C1 segment of cervical spinal cord (tissue), 14 donors: ENCODE measurements around the gene AMH.

ENCODE experiments used
- DNase-seq, 14 donors: peaks; one replicate each; lab custom pipeline; 2025; lab: John Stamatoyannopoulos, UW

The AMH gene

DNA sequence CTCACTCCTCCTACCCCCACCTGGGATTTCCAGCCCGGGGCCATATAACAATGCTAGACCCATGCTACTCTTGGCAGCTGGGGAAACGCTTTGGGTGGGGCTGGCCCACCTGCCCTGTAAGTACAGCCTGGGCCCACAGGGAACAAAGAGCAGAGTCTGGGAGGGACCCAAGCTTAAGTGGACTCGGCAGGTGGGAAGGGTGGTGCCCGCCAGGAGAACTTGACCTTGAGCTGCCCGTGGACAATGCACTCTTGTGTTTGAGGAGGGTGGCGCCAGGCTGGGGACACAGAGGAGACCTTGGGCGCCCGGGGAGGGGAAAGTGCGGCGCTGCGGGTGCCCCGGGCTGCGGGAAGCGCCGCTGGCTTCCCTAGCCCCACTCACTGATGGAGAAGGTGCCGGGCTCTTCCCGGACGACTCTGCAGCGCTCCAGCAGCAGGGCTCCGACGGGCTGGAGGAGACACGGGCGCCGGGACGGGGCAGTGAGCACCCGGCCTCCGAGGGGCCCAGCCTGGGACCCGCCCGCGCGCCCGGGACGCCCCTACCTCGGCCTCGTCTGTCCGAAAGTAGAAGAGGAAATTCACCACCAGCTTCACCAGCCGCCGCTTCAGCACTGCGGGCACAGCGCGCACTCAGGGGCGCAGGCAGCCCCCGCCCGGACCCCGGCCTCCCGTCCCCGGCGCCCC lies 13.6 kb upstream of the AMH start:
- DNase-seq, result peak in 3 of 14 donors; percentile 31 to 47 (median 34)

DNA sequence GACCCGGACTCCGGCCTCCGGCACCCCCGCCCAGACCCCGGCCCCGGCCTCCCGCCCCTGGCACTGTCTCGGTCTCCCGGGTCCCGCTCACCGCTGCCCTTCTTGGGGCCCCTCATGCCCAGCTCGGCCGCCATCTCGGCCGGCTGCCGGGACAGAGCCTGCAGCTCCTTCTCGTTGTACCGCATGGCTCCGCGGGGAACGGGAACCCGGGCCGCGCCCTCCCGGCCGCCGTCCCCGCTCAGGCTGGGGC lies 13.1 kb upstream of the AMH start:
- no peak for DNase-seq

DNA sequence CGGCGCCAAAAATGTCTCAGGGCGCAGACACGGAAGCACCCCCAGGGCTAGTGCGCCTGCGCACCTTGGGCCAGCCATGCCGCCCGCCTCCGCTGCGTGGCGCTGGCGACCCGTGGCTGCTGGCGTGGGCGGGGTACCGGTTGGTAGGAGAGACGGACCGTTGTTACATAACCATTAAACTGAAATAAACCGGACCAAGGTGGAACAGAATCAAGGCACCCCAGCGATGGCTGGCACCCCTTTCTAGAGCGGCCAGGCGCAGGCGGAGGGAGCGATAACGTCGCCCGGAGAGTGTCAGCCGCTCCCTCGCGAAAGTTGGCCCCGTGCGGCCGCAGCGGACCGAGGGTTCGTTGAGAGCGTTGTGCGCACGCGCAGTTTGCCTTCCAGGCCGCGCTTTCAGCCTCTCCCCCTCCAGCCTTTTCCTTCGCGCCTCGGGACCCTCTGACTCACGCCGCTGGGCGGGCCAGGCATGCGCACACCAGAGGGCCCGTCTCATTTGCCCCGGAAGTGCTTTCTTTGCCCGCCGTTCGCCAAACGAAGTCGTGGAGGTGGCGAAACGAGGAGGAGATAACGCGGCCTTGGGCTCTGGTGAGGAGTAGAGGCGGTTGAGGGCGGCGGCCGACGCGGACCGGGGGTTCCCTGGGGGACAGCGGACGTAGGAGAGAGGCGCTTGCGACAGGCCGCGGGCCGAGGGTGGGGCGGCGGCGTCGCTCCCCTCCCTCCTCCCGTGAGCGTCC lies 12.6 kb upstream of the AMH start, which contains the start of the genes PLEKHJ1 and SF3A2:
TSS of gene PLEKHJ1 (minus strand) at position 16 of the 737 bp plus-strand sequence. CDS start 81 bp downstream, outside the sequence.
TSS of gene SF3A2 (plus strand) at position 511 of the 737 bp plus-strand sequence. CDS start 6,595 bp downstream, outside the sequence.
- peak; percentile 74 to 99 (median 96) for DNase-seq

DNA sequence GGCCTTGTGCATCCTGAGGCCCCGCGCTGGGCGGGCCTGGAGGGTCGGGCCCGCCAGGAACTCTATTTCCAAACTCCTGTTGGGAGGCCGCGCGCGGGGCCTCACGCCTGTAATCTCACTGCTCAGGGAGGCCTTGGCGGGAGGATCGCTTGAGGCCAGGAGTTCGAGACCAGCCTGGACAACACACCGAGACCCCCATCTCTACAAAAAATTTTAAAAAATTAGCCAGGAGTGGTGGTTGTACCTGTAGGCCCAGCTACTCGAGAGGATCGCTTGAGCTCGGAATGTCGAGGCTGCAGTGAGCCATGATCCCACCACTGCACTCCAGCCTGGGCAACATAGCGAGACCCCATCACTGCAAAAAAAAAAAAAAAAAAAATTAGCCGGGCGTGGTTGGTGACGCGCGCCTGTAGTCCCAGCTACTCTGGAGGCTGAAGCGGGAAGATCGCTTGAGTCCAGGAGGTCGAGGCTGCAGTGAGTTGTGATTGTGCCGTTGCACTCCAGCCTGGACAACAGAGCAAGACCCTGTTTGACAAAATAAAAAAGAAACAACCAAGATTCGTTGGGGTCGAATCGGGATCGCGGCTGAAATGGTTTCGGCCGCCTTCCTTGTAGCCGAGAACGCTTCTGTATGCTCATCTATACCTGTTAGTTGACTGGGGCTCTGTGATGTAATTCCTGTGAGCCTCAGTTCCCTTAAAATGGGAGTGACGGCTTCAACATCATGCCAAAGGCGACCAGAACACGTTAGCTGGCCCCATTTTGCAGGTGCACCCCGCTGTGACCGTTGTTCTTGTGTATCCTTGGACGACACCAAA lies 11.9 kb upstream of the AMH start:
- DNase-seq, result no peak

DNA sequence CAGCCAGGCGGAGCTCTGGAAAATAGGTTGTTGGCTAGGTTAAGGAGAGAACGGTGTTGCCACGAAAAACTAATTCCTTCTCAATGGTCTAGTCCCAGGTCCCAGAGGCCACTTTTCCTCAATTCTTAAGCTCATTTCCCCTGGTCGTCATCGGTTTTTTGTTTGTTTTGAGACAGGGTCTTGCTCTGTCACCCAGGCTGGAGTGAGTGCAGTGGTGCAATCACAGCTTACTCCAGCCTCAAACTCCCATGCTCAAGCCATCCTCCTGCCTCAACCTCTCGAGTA lies 11.3 kb upstream of the AMH start:
- DNase-seq, result no peak

DNA sequence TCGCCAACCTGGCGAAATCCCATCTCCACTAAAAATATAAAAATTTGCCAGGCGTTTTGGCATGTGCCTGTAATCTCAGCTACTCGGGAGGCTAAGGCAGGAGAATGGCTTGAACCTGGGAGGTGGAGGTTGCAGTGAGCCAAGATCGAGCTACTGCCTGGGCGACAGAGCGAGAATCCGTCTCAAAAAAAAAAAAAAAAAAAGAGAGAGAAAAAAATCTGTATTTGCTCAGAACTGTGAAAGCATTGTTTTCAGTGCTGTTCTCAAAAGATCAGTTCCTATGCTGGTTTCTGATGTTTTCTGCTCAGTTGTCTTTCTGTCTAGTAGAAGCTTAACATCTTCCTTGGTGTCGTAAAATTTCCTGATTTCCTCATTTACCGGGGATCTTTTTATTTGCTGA lies 9.9 kb upstream of the AMH start:
- no peak for DNase-seq

DNA sequence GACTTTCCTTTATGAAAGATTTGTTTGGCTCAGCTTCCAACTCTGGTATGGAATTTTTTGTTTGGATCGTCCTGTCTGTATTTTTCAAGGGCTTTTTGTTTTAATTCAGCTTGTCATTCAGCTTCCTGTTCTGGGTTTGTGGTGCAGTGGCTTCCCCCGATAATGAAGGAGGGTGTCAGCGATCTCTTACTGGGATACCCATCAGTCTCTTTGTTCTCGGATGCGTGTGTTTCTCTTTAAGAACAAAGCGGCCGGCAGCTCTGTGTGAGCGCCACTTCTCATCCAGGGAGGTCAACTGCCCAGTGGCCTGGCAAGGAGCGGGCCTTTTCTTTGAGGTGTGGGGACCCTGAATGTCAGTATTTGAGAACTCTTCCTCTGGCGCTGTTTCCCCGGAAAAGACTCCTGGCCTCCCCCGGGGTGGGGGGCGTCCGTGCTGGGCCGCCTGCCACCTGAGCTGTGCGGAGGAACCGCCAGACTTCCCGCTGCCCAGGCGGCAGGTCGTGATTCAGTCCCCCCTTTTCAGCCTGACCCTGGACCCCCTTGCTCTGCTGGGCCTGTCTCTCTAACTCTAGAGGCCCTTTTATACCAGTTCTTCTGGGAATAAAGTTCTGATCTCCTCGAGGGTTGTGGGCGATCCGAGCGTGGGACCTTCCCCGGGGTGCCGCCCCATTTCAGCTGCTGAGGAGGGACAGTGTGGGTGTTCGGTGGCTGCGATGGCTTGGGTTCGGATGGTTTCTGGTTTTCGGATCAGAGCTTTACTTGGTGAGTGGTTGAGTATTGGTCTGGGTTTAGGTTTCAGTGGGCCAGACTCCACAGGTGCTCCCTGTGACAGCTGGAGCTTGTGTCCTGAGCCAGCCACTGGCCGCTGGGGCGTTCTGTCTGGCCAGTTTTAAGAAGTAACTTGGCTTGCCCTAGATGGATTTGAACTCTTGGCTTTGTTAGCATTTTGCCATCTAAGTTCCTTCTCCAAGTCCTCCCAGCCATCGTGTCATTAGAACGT lies 9.1 kb upstream of the AMH start:
- peak in 4 of 14 donors; percentile 11 to 37 (median 15) for DNase-seq

DNA sequence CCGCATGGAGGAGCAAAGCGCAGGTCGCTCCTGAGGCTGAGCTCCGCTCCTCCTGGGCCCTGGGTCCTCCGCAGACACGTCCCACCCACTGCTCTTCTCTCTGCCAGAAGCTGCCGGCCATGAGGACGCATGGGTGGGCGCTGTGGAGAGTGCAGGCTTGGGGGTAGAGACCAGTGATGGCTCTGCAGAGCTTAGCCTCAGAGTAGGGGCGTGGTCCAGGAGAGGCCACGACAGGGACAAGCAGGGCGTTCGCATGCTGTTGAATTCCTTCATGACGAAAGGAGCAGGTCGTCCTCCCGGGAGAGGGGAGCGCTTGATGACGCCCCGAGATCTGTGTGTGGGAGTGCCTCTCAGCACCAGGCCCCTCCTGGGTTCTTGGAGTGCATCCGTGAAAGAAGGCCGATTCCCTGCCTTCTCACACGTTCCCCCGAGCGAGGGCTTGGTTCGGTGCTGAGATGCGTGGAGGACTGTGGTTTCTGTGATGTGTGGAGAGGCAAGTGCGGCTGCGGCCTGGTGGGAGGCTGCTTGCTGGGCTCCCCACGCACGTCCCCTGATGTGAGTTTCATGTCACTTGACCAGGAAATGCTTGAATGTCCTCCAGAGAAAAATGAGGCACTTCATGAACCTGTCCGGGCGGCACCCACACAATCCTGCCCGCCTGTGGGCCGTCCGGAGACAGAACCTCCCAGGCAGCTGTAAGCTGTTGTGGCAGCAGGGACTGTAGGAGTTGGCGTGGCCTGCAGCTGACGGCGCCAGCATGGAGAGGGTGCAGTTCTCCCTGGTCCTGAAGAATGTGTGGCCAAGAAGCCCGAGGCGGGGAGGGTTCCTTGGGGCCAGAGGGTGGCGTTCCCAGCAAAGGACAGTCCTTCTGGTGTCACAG lies 8.0 kb upstream of the AMH start:
- DNase-seq, result peak in 1 of 14 donors; percentile 11

DNA sequence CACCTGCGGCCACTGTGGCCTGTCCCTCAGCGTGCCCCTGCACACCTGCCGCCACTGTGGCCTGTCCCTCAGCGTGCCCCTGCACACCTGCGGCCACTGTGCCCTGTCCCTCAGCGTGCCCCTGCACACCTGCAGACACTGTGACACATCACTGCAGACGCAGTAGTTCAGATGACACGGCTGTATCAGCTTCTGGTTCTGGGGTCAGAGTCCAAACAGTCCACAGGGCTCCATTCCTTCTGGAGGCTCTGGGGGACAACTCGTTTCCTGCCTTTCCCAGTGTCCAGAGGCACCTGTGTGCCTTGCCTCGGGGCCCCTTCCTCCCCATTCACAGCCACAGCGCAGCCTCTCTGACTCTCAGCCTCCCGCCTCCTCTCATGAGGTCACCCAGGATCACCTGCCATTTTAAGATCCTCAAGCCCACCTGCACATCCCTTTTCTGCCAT lies 7.0 kb upstream of the AMH start:
- DNase-seq, result no peak

DNA sequence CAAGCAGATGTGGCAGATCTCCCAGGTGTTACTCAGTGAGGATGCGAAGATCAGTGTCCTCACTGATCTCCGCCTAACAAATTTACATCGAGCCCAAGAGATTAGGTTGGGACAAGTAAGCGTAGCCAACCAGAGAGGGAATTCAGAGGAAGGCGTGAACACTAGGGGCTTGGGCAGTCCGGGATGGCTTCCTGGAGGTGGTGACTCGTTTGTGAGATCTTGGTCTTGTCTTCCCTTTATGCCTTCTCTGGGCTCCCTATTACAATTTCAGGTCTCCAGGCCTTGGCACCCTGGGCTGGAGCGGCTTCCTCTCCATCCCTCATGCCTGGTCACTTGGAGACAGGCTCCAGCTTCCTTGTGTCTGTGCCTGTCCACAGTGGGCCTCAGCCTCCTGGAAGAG lies 6.3 kb upstream of the AMH start:
- no peak for DNase-seq

DNA sequence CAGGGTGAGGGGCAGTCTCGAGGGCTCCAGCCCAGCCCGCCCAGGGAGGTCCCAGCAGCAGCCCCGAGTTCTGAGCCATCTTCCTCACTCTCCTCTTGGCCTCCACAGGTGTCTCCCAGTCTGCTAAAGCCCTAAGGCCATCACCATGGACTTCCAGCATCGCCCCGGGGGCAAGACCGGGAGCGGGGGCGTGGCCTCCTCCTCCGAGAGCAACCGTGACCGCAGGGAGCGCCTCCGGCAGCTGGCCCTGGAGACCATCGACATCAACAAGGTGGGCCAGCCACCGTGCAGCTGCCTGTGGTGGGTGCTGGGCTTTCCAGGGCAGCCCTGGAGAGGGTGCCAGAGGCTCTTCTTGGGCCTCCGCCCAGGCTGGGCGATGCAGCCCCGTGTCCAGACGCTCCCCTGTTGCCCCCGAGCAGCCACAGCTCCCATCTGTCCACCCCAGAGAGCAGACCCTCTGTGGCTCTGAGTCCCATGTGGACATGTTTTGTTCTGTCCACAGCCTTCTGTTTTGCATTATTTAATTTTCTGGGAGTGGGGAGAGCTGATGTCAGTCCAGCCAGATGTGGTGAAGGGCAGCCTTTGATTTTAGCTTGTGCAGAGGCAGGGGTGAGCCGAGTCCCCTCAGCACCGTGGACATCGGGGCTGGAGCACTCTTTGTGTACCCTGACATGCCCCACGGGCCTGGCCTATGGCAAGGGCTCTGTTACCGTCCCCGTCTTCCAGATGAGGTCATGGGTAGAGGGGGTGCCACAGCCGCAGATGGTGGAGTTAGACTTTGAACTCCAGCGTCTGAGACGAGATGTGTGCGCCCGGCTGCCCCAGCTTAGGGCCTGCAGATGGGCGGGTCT lies 5.6 kb upstream of the AMH start:
- DNase-seq, result no peak

DNA sequence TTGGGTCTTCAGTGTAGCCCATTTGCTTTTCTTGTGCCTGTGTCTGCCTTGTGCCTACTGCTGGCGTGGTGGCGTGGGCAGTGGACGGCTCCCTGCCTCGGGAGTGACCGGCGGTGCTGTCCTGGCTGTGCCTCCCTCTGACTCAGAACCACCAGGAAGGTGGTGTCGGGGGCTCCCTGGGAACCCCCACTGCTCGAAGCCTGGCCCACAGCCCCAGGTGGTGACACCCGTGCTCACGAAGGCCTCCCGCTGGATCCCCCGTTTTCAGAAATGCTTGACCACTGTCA lies 5.1 kb upstream of the AMH start:
- no peak for DNase-seq

DNA sequence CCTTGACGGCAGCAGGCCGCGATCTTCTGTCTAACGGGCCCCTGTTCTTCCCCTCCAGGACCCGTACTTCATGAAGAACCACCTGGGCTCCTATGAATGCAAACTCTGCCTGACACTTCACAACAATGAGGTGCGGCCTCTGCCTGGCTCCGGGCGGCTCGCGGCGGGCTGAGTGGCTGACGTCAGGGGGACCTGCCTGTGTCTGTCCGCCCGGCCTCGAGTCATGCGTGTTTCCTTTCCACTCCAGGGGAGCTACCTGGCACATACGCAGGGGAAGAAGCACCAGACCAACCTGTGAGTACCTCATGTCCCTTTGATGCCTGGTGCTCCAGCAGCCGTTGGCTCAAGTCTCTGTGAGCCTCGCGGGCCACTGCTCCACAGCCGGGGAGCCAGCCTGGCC lies 4.6 kb upstream of the AMH start:
- no peak for DNase-seq

DNA sequence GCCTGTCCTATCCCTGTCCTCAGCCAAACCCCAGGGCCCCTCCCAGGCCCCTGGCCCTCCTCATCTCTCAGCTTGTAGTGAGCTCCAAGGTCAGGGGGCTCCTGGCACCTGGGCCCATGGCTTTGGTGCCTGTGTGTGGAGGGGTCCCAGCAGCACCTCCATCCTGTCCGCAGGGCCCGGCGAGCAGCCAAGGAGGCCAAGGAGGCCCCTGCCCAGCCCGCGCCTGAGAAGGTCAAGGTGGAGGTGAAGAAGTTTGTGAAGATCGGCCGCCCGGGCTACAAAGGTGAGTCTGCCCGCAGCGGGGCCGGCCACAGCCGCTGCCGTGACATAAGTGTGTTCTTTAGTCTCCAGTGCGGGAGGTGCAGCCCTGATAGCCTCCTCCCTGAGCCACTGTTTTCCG lies 3.9 kb upstream of the AMH start:
- no peak for DNase-seq

DNA sequence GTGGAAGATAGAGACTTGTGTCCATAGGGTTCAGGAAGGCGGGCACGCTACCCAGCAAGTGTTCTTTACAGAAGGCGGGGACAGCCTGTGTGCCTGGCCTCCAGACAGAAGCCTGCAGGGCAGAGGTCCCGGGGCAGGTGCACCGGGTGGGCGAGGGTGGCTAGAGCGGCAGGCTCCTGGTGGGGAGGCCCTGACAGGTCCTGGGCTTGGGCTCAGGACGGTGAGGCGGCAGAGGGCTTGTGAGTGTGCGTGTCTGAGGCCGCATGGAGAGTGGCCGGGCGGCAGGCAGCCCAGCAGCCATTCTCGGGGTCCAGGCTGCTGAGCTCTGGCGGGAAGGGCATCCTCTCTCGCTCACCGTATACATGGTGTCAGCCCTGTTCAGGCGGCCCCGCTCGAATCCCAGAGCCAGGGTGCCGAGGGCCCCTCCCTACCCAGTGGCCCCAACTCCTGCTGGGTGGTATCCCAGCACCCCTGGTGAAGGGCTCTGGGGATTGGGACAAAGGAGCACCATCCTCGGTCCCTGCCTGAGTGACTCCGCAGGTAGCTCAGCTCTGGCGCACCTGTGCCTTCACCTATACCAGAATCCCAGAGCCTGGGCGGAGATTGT lies 3.0 kb upstream of the AMH start:
- DNase-seq, result no peak

DNA sequence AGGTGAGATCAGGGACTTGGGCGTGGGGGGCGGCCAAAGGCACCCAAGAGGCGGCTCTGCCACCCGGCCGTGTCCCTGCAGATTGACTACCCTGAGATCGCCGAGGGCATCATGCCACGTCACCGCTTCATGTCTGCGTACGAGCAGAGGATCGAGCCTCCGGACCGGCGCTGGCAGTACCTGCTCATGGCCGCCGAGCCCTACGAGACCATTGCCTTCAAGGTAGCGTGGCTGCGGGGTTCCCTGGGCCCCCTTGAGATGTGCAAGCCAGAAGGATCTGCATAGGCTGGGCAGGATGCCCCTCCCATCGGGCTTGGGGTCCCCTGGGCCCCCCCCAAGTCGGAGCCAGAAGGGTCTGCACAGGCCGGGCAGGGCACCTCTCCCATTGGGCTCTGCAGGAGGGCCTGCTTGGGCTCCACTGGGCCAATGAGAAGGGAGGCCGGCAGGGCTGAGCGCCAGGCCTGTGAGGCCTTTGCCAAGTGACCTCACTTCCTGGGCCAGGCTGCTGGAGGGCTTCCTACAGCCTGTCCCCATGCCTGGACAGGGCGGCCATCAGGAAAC lies 2.2 kb upstream of the AMH start:
- peak in 7 of 14 donors; percentile 4 to 58 (median 28) for DNase-seq

DNA sequence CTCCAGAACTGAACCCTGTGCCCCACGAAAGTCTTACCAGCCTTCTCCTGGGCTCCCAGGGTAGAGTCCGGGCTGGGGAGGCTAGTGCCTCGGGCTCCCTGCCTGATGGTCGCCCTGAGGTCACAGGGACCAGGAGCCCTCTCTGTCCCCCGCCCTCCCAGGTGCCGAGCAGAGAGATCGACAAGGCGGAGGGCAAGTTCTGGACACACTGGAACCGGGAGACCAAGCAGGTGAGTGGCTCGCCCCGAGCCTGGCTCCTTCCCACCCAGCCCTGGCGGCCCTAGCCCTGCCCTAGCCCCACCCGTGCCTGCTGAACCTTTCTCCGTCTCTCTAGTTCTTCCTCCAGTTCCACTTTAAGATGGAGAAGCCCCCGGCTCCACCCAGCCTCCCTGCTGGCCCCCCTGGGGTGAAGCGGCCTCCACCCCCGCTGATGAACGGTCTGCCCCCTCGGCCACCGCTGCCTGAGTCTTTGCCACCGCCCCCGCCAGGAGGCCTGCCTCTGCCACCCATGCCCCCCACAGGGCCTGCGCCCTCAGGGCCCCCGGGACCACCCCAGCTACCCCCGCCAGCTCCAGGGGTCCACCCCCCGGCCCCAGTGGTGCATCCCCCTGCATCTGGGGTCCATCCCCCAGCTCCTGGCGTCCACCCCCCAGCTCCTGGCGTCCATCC lies 1.6 kb upstream of the AMH start:
- DNase-seq, result no peak
